HG03442 (cell line): ENCODE results near the gene LRRC42.
"Not testable (repeated sequence)": the region's sequence is repeated elsewhere in the genome, so short reads cannot be mapped to it uniquely, and the experiment has no call there.

Experiments
- ATAC-seq: cut with Tn5 transposase; IDR thresholded peaks from one replicate; pipeline ENCODE4 v1.9.1; 2021; ENCODE audit warnings: mild to moderate bottlenecking, moderate library complexity; ENCODE audit not compliant: unreplicated experiment

Gene LRRC42

DNA sequence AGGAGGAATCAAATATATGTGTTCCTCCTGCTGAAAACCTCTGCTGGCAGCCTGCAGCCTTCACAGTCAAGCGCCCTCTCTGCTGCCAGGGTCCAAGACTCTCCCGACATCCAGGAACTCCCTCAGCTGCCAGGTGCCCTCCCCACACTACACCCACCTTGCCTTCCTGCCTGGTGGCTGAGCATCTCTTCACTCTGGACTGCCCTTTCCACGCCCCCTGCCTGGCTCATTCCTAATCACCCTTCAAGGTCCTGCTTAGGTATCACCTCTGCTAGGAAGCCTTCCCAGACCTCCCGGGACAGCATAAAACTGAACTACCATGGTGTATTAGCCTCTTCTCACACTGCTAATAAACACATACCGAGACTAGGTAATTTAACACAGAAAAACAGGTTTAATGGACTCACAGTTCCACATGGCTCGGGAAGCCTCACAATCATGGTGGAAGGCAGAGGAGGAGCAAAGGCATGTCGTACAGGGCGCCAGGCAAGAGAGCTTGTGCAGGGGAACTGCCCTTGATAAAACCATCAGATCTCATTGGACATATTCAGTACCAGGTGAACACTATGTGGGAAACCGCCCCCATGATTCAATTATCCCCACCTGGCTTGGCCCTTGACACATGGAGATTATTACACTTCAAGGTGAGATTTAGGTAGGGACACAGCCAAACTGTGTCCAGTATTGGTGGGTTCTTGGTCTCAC lies 56.5 kb downstream of the LRRC42 start:
- ATAC-seq, result no peak

DNA sequence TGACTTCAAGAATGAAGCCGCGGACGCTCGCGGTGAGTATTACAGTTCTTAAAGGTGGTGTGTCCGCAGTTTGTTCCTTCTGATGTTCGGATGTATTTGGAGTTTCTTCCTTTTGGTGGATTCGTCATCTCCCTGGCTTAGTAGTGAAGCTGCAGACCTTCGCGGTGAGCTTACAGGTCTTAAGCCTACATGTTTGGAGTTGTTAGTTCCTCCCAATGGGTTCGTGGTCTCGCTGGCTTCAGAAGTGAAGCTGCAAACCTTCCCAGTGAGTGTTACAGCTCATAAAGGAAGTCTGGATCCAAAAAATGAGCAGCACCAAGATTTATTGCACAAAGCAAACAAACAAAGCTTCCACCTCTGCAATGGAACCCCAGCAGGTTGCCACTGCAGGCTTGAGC lies 57.1 kb downstream of the LRRC42 start:
- no peak for ATAC-seq

DNA sequence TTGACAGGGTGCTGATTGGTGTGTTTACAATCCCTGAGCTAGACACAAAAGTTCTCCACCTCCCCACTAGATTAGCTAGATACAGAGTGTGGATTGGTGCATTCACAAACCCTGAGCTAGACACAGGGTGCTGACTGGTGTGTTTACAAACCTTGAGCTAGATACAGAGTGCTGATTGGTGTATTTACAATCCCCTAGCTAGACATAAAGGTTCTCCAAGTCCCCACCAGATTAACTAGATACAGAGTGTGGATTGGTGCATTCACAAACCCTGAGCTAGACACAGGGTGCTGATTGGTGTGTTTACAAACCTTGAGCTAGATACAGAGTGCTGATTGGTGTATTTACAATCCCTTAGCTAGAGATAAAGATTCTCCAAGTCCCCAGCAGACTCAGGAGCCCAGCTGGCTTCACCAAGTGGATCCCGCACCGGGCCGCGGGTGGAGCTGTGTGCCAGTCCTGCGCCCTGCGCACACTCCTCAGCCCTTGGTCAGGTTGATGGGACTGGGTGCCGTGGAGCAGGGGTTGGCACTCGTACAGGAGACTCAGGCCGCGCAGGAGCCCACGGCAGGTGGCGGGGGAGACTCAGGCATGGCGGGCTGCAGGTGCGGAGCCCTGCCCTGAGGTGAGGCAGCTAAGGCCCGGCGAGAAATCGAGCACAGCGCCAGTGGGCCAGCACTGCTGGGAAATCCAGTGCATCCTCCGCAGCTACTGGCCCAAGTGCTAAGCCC lies 57.8 kb downstream of the LRRC42 start:
- not testable (repeated sequence) for ATAC-seq

DNA sequence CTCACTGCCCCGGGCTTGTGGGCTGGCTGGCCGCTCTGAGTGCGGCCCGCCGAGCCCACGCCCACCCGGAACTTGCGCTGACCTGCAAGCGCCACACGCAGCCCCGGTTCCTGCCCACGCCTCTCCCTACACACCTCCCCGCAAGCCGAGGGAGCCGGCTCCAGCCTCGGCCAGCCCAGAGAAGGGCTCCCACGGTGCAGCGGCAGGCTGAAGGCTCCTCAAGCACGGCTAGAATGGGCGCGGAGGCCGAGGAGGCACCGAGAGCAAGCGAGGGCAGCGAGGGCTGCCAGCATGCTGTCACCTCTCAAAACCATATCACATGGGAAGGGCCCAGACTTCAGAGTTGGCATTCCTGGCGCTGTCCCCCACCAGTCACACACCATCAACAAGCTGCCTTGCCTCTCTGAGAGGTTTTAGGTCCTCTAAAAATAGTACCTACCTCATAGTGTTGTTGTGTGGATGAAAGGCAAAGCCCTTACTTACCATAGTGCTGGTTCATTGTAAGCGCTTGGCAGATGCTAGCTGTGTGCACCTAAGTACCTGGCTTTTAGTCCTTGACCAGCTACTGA lies 58.4 kb downstream of the LRRC42 start:
- ATAC-seq, result no peak

DNA sequence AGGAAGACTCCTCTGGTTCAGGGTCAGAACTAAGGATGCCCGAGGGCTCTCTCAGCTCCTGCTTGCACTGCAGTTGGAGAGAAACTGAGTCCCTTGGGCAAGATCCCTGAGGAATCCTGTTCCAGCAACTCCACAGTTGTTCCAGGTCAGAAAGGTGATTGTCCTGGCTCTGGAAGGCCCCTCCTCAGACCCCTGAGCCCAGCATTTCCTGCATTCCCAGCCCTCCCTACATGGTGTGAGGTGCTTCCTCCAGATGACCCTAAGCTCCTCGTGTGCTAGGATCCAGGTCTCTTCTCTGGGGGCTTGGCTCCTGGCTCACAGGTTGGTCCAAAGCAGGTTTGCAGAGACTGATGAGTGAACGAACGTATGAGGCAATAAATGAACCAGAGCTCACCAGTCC lies 60.4 kb downstream of the LRRC42 start:
- ATAC-seq, result no peak

DNA sequence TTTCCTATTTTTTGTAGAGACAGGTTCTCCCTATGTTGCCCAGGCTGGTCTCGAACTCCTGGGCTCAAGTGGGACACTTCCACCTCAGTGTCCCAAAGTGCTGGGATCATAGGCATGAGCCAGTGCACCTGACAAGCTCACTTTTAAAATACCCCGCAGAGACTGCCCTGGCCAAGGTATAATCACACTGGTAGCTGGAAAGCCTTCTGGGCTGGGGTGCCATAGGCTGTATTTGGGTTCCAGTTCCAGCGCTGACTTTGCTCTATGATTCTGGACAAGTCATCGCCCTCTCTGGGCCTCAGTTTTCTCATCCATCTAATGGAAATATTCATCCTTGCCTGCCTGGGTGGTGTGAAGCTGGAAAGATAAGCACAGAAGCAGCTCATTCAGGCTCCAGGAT lies 61.5 kb downstream of the LRRC42 start:
- no peak for ATAC-seq

DNA sequence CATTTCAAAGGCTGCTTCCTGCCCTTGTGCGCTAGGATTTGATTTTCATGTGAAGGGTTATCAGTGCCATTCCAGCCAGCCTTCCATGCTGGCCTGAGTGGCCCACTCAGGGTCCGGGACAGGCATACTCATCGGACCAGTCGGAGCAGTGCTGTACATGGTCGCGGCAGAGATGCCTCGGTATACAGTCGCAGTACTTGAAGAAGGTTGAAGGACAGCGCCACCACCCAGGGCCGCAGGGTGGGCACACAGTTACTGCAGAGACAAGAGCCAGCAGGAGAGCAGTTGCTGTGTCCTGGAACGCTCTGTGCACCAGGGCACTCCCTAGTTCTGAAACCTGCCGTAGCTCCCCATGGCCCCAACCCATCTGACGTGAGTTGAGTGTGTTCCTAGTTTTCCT lies 62.7 kb downstream of the LRRC42 start:
- no peak for ATAC-seq

DNA sequence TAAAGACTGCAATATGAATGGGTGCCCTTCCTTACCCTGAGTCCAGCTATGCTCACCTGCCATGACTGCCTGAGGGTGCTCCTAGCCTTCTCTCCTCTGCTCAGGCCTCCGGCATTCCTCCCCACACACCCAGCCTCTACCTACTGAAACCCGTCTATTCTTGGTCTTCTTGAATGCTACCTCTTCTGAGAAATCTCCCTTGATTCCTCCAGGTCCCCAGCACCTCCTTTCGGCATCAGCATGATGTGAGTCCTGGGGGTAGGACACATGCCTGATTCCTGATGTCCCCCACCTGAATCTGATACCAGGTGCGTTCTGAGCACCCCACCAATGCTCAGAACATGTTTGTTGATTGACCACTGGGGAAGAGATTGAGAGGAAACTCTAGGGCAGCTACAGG lies 63.3 kb downstream of the LRRC42 start:
- no peak for ATAC-seq

DNA sequence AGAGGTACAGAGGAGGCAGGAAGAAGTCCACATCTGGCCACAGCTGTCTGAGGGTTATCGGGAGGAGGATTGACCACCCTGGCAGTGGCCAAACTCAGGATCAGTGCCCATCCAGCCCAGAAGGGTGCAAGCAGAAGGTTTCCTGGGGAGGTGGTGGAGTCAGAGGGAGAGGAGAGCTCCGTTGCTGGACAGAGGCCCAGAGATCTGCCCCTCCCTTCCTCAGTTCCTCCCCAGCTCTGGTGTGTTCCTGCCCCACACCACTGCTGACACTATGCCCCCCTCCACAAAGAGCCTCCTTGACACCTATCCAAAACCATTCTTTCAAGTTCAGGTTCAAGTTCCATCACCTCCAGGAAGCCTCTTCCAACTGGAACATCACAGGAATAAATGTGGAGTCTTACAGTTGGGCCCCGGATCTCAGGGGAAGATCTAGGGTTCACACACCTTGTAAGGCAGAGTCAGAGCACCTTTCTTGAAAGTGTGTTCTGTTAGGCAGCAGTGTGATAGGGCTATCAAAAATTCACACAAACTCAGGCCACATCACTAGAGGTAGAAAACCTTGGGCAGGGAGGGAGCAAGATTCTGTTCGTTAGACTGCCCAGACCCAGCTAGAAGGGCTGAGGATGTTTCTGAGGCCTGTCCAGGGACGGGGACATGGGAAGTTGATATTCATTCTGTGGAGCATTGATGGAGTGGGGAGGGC lies 64.4 kb downstream of the LRRC42 start:
- ATAC-seq, result no peak

DNA sequence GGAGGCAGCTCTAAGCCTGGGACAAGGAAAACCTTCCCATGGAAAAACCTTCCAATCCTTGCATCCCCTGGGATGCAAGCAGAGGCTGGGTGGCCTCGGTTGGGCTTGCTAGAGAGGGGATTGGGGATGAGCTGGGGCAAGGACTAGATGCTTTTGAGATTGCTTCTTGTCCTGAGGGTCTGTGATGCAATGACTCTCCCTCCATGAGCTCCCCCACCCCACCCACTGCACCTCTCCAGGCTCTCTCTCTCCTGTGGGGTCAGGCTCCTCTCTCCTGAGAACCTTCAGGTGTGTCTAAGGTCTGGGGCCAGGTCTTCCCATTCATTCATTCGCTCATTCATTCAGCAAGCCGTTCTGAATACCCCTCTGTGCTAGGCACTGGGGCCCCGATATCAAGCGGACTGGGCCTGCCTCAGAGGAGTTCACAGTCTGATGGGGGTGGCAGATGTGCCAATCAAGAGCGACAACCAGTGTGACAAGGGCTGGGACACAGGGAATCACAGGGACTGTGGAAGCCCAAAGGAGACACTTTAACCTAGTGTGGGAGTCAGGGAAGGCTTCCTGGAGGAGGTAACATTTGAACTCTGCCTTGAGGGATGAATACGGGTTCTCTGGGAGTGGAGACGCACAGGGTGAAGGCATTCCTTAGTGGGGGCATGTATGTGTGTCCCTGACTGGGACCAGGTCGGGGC lies 65.3 kb downstream of the LRRC42 start:
- ATAC-seq, result no peak

DNA sequence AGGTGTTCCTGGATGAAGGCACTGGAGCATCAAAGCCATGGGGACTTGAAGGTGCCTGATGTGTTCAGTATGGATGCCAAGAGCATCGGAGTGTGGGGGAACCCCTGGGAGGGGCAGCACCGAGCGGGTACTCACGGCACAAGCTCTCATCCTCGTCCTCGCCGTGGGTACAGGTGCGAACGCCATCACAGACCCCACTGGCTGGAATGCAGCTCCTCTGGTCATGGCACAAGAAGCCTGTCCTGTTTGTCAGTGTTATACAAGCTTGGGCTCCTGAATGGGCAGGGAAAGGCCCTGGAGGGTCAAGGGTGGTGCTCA lies 65.8 kb downstream of the LRRC42 start:
- ATAC-seq, result no peak

DNA sequence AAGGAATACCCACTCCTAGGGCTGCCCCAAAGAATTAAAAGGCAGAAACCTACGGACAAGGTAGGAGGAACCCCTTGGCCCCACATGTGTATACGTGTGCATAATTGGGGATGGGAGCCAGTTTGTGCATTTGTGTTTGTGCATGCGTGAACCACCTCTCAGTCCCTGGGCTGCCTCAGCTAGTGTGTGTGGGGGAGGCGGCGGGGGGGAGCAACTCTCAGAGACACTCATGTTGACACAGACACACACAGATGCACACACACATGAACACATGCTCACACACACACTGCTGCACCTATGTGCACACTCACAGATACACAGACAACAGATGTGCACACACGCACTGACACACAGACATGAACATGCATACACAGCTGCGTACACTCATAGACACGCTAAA lies 66.7 kb downstream of the LRRC42 start:
- ATAC-seq, result no peak

DNA sequence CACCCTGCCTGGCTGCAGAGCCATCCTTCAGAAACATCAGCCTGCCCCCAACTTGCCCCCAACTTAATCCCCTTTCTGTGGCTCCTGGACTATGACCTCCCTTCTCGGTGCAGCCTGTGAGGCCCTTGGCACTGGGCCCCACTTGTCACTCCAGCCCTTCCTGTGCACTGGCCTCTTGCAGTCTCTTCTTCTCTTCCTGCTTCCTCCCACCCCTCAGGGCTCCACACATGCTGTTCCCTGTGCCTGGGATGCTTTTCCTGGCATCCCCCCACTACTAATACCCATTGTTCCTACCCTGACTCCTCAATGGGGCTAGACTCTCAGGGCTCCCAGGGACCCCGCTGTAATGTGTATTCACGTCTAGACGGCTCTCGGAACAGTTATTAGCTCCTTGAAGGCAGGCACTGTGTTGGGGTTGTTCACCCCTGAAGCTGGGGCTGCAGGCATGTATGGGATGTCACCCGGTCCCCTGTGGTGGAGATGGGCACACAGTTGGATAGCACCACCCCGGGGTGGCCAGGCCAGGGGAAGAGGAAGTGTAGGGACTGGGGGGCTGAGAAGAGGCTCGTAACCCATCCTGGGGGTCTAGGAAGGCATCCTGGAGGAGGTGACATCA lies 67.4 kb downstream of the LRRC42 start:
- no peak for ATAC-seq

DNA sequence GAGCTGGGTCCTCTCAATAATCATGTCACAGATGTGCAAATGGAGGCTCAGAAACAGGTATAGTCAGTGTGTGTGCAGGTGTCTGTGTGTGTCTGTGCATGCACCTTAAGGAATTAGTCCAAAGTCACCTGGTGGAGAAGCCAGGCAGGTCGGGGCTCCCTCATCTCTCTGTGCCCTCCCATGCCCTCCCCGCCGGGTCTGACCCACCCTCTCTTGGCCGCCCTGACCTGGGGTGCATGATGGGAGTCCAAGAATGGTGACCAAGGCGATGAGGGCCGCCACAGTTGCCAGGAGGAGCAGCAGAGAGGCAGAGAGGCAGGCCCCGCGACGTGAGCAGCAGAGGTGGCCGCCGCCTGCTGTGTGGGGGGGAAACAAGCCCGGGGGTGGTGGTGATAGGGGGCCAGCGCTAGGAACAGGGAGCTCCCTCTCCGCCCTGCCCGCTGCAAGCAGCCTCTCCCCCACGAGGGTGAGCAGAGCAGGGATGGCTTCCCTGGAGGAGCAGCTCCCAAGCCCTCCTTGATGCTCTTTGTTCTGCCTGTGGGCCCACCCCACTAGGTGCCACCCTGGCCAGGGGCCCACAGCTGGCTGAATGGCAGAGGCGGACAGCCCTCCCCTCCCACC lies 68.0 kb downstream of the LRRC42 start:
- ATAC-seq, result no peak

DNA sequence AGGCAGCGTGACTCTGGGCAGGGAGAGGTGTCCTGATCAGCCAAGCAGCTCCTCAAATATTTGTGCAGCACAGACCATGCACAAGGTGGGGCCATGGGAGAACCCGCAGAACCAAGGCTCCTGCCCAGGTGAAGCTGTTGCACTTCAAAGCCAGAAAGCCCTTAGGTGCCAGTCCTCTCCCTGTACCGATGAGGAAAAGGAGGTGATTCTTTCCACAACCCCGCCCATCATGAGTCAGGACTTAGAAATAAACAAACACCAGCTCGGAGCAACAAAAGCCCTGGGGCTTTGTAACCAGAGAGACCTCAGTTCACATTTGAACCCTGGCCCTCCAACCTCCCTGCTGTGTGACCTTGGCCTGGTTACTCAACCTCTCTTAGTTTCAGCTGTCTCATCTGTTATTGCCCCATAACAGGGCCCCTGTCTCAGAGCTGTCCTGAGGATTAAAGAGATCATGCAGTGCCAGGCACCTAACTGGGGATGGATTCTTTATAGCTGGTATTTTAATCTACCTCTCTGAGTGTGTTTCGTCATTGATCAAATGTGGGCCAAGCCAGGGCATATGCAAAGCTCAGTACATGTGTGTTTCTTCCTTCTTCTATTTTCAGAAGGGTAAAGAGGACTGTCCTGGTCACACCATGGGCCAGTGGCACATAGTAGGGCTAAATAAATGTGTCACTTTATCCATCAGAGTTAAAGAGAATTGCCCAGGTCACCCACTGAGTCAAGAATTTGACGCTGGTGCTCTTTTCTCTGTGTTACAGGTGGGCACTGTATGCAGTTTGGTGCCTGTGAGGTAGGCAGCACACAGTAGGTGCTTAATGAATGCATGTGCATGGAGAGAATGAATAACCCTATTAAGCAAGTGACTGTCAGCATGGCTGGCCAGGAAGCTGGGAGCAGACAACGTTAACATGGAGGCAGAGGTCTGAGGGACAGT lies 70.5 kb downstream of the LRRC42 start:
- no peak for ATAC-seq
